IPS-15b (cell line): ENCODE data around the gene ZFYVE28.
"Not testable (repeated sequence)": the region's sequence is repeated elsewhere in the genome, so short reads cannot be mapped to it uniquely, and the experiment has no call there.

Experiments
- H3K27me3 ChIP-seq: one replicate; pipeline ENCODE4 v1.6.1; 2013; ENCODE audit warnings: low read length; ENCODE audit not compliant: control insufficient read depth, insufficient read depth
- H3K36me3 ChIP-seq: one replicate; pipeline ENCODE4 v1.6.1; 2013; ENCODE audit warnings: low read length; ENCODE audit not compliant: control insufficient read depth, insufficient read depth
- H3K4me1 ChIP-seq: one replicate; pipeline ENCODE4 v1.6.1; 2013; ENCODE audit warnings: mild to moderate bottlenecking, low read length; ENCODE audit not compliant: control insufficient read depth, insufficient read depth
- H3K4me3 ChIP-seq: one replicate; pipeline ENCODE4 v1.5.1; 2013; ENCODE audit warnings: low read depth, low read length
- H3K9ac ChIP-seq: one replicate; pipeline ENCODE4 v1.6.1; 2013; ENCODE audit warnings: low read depth, mild to moderate bottlenecking, low read length
- H3K9me3 ChIP-seq: one replicate; pipeline ENCODE4 v1.6.1; 2013; ENCODE audit warnings: mild to moderate bottlenecking, low read length; ENCODE audit not compliant: control insufficient read depth, insufficient read depth

Gene ZFYVE28

DNA sequence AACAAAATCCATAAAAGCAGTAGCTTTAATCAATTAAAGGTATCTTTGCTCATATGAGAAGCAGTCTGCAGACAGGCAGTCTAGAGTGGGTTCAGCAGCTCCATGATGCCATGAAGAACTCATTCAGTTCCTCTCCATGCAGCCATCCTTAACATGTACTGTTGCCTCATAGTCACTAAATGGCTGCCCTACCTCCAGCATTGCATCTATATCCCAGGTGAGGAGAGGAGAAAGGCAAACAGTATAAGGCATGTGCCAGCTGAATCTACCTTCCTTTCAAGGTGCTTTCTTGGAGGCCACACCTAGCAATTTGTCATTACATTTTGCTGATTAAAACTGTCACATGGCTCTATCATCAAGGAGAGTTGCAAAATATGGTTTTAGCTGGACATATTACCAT lies 13.6 kb upstream of the ZFYVE28 start:
- Histone ChIP-seq H3K4me1 (no peaks in the 10 kb centered on the region), H3K9ac (no peak overlapping the region), H3K27me3 (no peaks in the 10 kb centered on the region), H3K9me3 (no peaks in the 10 kb centered on the region), H3K4me3 (no peak overlapping the region), H3K36me3 (no peaks in the 10 kb centered on the region)

GRCh38 chr4:2429945-2430757 lies 11.7 kb upstream of the ZFYVE28 start:
- not testable (repeated sequence) for H3K9me3 ChIP-seq, H3K4me1 ChIP-seq, H3K9ac ChIP-seq, H3K4me3 ChIP-seq, H3K27me3 ChIP-seq, H3K36me3 ChIP-seq

GRCh38 chr4:2428496-2429213 lies 10.2 kb upstream of the ZFYVE28 start:
- H3K27me3 ChIP-seq: no peaks in the 10 kb centered on the region
- no peaks in the 10 kb centered on the region for H3K9me3 ChIP-seq
- no peak overlapping the region for H3K4me3 ChIP-seq
- no peaks in the 10 kb centered on the region for H3K4me1 ChIP-seq
- H3K36me3 ChIP-seq: no peaks in the 10 kb centered on the region
- H3K9ac ChIP-seq: no peak overlapping the region

GRCh38 chr4:2427383-2428334 lies 9.2 kb upstream of the ZFYVE28 start:
- Histone ChIP-seq H3K36me3 (no peaks in the 10 kb centered on the region), H3K9me3 (no peaks in the 10 kb centered on the region), H3K4me1 (no peaks in the 10 kb centered on the region), H3K4me3 (no peak overlapping the region), H3K27me3 (no peaks in the 10 kb centered on the region), H3K9ac (no peak overlapping the region)

DNA sequence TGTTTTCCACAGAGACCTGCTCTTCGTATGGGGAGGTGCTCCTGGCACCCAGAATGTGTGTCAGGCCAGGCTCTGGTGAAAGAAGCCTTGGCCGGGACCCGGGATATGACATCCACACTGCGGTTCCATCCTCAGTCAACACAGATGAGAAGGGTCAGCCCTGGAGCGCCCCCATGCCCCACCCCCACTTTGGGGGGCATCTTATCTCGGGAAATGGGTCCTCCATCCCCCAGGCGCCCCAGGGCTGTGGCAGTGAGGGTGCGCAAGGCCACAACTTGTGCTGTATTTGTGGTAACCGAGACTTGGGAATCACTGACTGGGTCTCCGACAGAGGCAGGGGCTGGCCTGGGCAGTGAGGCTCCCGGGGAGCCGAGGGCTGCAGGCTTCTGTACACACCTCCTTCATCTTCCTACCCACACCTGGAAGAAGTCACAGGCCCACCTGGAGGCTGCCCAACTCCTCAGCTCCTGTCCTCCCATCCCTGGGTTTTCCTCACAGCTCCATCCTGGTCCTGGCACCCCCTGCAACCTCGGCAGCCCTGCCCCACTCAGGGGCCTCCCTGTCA lies 8.3 kb upstream of the ZFYVE28 start:
- Histone ChIP-seq H3K9ac (no peak overlapping the region), H3K9me3 (no peaks in the 10 kb centered on the region), H3K4me3 (no peak overlapping the region), H3K27me3 (peaks cover 4% of the 10 kb centered on the region), H3K4me1 (no peaks in the 10 kb centered on the region), H3K36me3 (no peaks in the 10 kb centered on the region)

- no peaks in the 10 kb centered on the region for H3K9me3 ChIP-seq
- H3K4me1 ChIP-seq: no peaks in the 10 kb centered on the region
- H3K36me3 ChIP-seq: no peaks in the 10 kb centered on the region
- H3K9ac ChIP-seq: no peak overlapping the region
- H3K4me3 ChIP-seq: no peak overlapping the region
- peaks cover 7% of the 10 kb centered on the region for H3K27me3 ChIP-seq
Measured at GRCh38 chr4:2426069-2426397, 7.6 kb upstream of the ZFYVE28 start.

DNA sequence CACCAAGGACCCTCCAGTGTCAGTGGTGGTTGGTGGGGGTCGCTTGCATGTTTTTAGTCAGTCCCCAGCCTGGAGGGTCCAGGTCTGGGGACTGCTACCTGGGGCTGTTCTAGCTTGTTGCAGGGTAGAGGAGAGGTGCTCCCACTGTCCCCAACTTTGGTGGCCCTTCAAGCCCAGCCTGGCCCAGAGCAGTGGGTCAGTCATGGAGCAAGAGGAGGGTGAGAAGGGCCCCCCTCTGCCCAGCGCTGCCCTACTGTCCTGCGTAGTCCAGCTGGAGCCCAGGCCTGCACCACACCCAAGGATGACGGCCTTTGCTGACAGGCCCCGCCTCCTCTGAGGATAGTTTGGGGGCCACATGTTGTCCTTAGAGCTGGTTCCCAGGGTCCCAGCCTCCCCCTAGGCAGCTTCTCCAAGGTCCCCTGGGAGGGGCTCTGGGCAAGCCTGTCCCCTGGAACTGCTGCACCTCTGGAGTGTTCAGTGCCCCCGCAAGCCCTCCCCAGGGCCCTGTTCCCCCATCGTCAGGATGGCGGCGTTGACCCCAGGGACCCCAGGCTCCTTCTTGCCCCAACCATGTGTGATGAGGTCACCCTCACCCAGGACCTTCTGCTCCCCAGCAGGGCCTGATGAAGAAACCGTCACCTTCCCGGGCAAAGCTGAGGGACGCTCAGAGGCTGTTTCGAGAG lies 7.1 kb upstream of the ZFYVE28 start:
- H3K9ac ChIP-seq: no peak overlapping the region
- H3K36me3 ChIP-seq: no peaks in the 10 kb centered on the region
- no peaks in the 10 kb centered on the region for H3K9me3 ChIP-seq
- H3K4me1 ChIP-seq: no peaks in the 10 kb centered on the region
- peaks cover 12% of the 10 kb centered on the region for H3K27me3 ChIP-seq
- no peak overlapping the region for H3K4me3 ChIP-seq

- peaks cover 22% of the 10 kb centered on the region for H3K27me3 ChIP-seq
- H3K9me3 ChIP-seq: no peaks in the 10 kb centered on the region
- no peak overlapping the region for H3K9ac ChIP-seq
Measured at GRCh38 chr4:2424581-2424980, 6.1 kb upstream of the ZFYVE28 start.

DNA sequence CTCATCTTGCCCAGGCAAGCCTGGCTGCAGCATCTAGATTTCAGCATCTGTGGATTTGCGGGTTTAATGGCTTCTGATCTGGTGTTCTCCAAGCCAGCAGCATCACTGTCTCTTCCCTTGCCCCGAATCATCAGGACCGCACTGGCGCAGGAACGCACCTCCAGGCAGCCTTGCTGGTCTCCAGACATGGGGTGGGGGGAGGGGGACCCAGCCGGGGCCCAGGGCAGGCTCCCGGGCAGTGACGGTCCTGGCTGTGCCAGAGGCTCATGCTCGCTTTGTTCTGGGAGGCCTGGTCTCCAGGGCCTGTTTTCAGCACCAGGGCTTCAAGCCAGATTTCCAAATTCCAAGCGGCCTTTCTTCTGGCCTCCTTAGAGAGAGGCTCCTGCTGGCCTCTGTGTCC lies 5.2 kb upstream of the ZFYVE28 start:
- Histone ChIP-seq H3K9ac (peak overlapping the region; percentile 37), H3K9me3 (no peaks in the 10 kb centered on the region), H3K36me3 (no peaks in the 10 kb centered on the region), H3K27me3 (peaks cover 28% of the 10 kb centered on the region), H3K4me3 (no peak overlapping the region), H3K4me1 (no peaks in the 10 kb centered on the region)

More at GRCh38 chr4:2424581-2424980, 6.1 kb upstream of the ZFYVE28 start:
- no peaks in the 10 kb centered on the region for H3K4me1 ChIP-seq
- H3K4me3 ChIP-seq: no peak overlapping the region
- no peaks in the 10 kb centered on the region for H3K36me3 ChIP-seq

- Histone ChIP-seq H3K36me3 (no peaks in the 10 kb centered on the region), H3K27me3 (peaks cover 29% of the 10 kb centered on the region), H3K4me3 (no peak overlapping the region), H3K9me3 (no peaks in the 10 kb centered on the region), H3K4me1 (no peaks in the 10 kb centered on the region), H3K9ac (no peak overlapping the region)
Measured at GRCh38 chr4:2423066-2423465, 4.6 kb upstream of the ZFYVE28 start.

- Histone ChIP-seq H3K9ac (no peak overlapping the region), H3K27me3 (peaks cover 40% of the 10 kb centered on the region), H3K9me3 (no peaks in the 10 kb centered on the region), H3K4me1 (no peaks in the 10 kb centered on the region), H3K36me3 (no peaks in the 10 kb centered on the region), H3K4me3 (no peak overlapping the region)
Measured at GRCh38 chr4:2421928-2422327, 3.5 kb upstream of the ZFYVE28 start.
